Right lobe of liver (tissue), 6 donors: ENCODE data around the gene IPPK. TPM values are rescaled to one million over a fixed set of nuclear protein-coding genes. Genes with fewer than 3 reads are reported as not detected.

Source experiments
- ATAC-seq, 4 donors: fragments of 200-7000 bp; cut with Tn5 transposase; one replicate each; pipeline ENCODE4 v1.9.1; 2020; ENCODE audit warnings: mild to moderate bottlenecking in 4 of 4, moderate library complexity in 4 of 4
- DNase-seq, 3 donors: peaks; one replicate each; pipeline ENCODE4 v3.0.0-alpha.2; 2020
- H3K27ac ChIP-seq, 3 donors: fragments of 200-600 bp; one replicate each; pipeline ENCODE4 v1.8.0; 2022
- H3K27me3 ChIP-seq, 2 donors: fragments of 200-600 bp; one replicate each; pipeline ENCODE4 v1.8.0; 2022
- H3K36me3 ChIP-seq, 4 donors: fragments of 200-600 bp; sonication (generic) in 1 of 4; one replicate each; pipeline versions ENCODE4 v1.5.1 to v1.8.0; 2017 to 2022; ENCODE audit warnings: control low read depth in 1 of 4
- H3K4me1 ChIP-seq, 4 donors: fragments of 200-600 bp; sonication (generic) in 1 of 4; one replicate each; pipeline versions ENCODE4 v1.5.1 to v1.8.0; 2017 to 2022; ENCODE audit warnings: control low read depth in 1 of 4
- H3K4me3 ChIP-seq, 3 donors: fragments of 200-600 bp; one replicate each; pipeline ENCODE4 v1.8.0; 2022
- H3K9me3 ChIP-seq, 4 donors: fragments of 200-600 bp; sonication (generic) in 1 of 4; one replicate each; pipeline versions ENCODE4 v1.5.1 to v1.8.0; 2017 to 2022; ENCODE audit warnings: control low read depth in 1 of 4
- CTCF ChIP-seq, 4 donors: fragments of 200-600 bp in 3 of 4; fragments of 450-650 bp in 1 of 4; IDR thresholded peaks; one replicate each; pipeline versions ENCODE4 v1.5.1 to v1.8.0; 2016 to 2022; ENCODE audit warnings: antibody characterized with exemption in 4 of 4, mild to moderate bottlenecking in 2 of 4
- POLR2A ChIP-seq: fragments of 450-650 bp; IDR thresholded peaks from one replicate; pipeline ENCODE4 v1.6.1; 2017; ENCODE audit warnings: antibody characterized with exemption, mild to moderate bottlenecking
- WGBS: methylation state at CpG from one replicate; pipeline ENCODE4 v1.1.6; 2018; ENCODE audit warnings: low coverage, low lambda C conversion rate; ENCODE audit not compliant: insufficient coverage; ENCODE audit errors: missing lambda C conversion rate; 5-methylcytosine and 5-hydroxymethylcytosine counted together
- intact Hi-C, 2 donors: fragments of 100-400 bp; cut with DNase I; formaldehyde crosslinking; loops; one replicate each; pipeline versions ENCODE4 v1.11.2 to v1.14.1; 2022
- total RNA-seq, 6 experiments: library from RNA; depleted of rRNA in 2 of 6; stranded (reverse); fragments of >200 nt in 2 of 6; fragmentation: NEBNext Ultra II Directional in 3 of 6; extraction: Animal tissue kit (Norgen Biotek cat#: 25700) in 3 of 6; gene quantifications; one replicate each; pipeline versions ENCODE4 v1.1.0 to v1.2.4, GENCODE V29; 2016 to 2023
- donor health status: DM: no; HTN: yes; CAD: no.
- donor health status: DM: no; HTN: no; CAD: no.
- donor health status: DM: no; HTN: no; CAD: no.
- donor health status: DM: no; HTN: yes; CAD: no.
- donor health status: DM: no; HTN: yes; CAD: no.

IPPK gene
- total RNA-seq, 6 experiments from 2014 or later, result 2.4 to 4.9 (median 3.7) TPM

DNA sequence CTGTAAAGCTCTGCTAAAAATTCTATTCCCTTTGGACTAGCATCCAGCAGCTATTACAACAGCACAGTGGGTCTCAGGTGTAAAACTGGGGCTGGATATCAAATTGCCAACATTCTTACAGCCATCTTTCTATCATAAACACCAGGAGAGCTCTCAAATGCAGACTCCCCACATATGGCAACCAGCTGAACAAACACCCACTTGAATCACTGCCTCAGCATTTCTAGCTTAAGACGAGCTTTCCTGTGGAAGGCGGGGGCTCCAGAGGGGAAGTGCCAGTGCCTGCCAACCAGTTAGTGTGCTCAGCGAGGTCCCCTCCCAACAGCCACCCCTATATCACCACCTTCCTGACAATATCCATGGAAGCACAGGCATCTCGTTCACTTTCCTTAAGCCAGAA is 62.2 kb downstream of the IPPK start:
- WGBS, result 100% methylated on average over 1 of the region's 4 CpGs
- DNase-seq, result no peak
- peak in 1 of 4 donors; percentile 43 for ATAC-seq
- no peaks in the 10 kb centered on the region for H3K9me3 ChIP-seq
- H3K27ac ChIP-seq, result no peak overlapping the region
- peaks cover 0 to under 1% (median 0%) of the 10 kb centered on the region in 4 donors for H3K36me3 ChIP-seq
- peaks cover 0 to 5% (median 0%) of the 10 kb centered on the region in 4 donors for H3K4me1 ChIP-seq
- H3K4me3 ChIP-seq, result no peak overlapping the region
- TF ChIP-seq POLR2A (no peak), CTCF (IDR thresholded peaks at IDR 0.05) (no peak)
- no peaks in the 10 kb centered on the region for H3K27me3 ChIP-seq
- intact Hi-C loops, result no loop called here

DNA sequence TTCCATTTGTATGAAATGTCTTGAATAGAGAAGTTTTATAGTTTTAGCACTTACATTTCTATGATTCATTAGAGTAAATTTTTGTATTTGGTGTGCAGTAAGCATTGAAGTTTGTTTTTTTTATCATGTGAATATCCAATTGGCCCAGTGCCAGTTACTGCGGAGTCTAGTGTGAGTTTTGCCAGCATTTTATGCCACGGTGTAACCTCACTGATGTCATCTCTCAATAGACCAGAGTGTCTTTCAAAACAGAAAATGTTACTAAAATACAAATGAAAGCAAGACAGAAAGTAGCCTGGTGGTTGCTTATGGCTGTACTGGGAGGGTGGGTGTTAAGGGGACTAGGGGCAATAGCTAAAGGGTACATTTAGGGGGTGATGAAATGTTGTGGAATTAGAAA is 62.8 kb downstream of the IPPK start:
- Histone ChIP-seq H3K27me3 (no peaks in the 10 kb centered on the region), H3K9me3 (no peaks in the 10 kb centered on the region), H3K4me3 (no peak overlapping the region), H3K4me1 (peaks cover 0 to 5% (median 0%) of the 10 kb centered on the region in 4 donors), H3K36me3 (no peaks in the 10 kb centered on the region), H3K27ac (no peak overlapping the region)
- WGBS, result 0% methylated on average over 2 of the region's 2 CpGs
- DNase-seq (no peak), ATAC-seq (peak in 3 of 4 donors; percentile 21 to 71 (median 43))
- TF ChIP-seq POLR2A (no peak), CTCF (IDR thresholded peaks at IDR 0.05) (no peak)
- intact Hi-C loops, result no loop called here

DNA sequence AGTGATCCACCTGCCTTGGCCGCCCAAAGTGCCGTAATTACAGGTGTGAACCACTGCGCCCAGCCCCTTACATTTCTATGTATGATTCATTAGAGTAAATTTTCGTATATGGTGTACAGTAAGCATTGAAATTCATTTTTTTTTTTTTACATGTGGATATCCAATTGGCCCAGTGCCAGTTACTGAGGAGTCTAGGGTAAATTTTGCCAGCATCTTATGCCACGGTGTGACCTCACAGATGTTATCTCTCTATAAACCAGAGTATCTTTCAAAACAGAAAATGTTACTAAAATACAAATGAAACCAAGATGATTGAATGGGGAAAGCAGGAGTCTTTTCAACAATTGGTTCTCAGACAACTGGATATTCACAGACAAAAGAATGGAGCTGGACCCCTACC is 64.7 kb downstream of the IPPK start:
- Histone ChIP-seq H3K27ac (no peak overlapping the region), H3K4me3 (no peak overlapping the region), H3K4me1 (peaks cover 0 to 5% (median 0%) of the 10 kb centered on the region in 4 donors), H3K36me3 (no peaks in the 10 kb centered on the region), H3K27me3 (no peaks in the 10 kb centered on the region), H3K9me3 (no peaks in the 10 kb centered on the region)
- intact Hi-C loops, result no loop called here
- TF ChIP-seq CTCF (IDR thresholded peaks at IDR 0.05) (no peak), POLR2A (no peak)
- WGBS, result 79% methylated on average over 5 of the region's 5 CpGs
- DNase-seq (no peak), ATAC-seq (no peak)

- ATAC-seq (no peak), DNase-seq (no peak)
- Histone ChIP-seq H3K27me3 (no peaks in the 10 kb centered on the region), H3K4me1 (peaks cover 0 to 5% (median 0%) of the 10 kb centered on the region in 4 donors), H3K36me3 (no peaks in the 10 kb centered on the region), H3K4me3 (no peak overlapping the region), H3K27ac (no peak overlapping the region), H3K9me3 (no peaks in the 10 kb centered on the region)
- intact Hi-C loops, result no loop called here
- WGBS, result 73% methylated on average over 5 of the region's 5 CpGs
- no peak for TF ChIP-seq POLR2A
- TF ChIP-seq CTCF (IDR thresholded peaks at IDR 0.05), result no peak
Measured at GRCh38 chr9:92603990-92604389, 65.9 kb downstream of the IPPK start.

DNA sequence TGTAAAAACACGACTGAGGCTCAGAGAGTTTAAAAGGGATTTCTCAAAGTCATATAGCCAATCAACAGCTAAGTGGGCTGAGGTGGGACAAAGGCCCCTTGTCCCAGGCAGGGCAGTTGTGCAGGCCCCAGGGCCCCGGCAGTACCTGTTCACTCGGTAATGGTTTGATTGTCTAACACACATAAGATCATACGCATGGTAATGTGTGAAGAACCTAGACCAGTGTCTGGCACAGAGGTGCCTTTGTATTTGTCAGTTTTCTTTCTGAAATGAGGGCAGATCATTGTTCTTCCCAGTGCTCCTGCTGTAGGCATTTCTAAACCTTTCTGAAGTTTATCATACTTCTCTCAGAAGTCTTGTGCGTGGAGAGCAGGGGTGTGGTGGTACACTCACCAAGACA is 66.8 kb downstream of the IPPK start:
- ATAC-seq (no peak), DNase-seq (no peak)
- no peak overlapping the region for H3K27ac ChIP-seq
- H3K4me3 ChIP-seq, result no peak overlapping the region
- WGBS, result 87% methylated on average over 3 of the region's 5 CpGs
- no peak for TF ChIP-seq CTCF (IDR thresholded peaks at IDR 0.05)
- TF ChIP-seq POLR2A, result no peak
- H3K9me3 ChIP-seq, result no peaks in the 10 kb centered on the region
- peaks cover 0 to 5% (median 0%) of the 10 kb centered on the region in 4 donors for H3K4me1 ChIP-seq
- intact Hi-C loops, result no loop called here
- H3K27me3 ChIP-seq, result no peaks in the 10 kb centered on the region
- no peaks in the 10 kb centered on the region for H3K36me3 ChIP-seq
